SH-SY5Y (cell line): Measurements from ENCODE around the gene ADAMTS2.

Experiments
- GATA2 ChIP-seq: IDR thresholded peaks from 2 replicates; pipeline ENCODE4 v1.6.1; 2011; ENCODE audit warnings: mild to moderate bottlenecking, low read depth, low read length
- GATA3 ChIP-seq: IDR thresholded peaks from 2 replicates; pipeline ENCODE4 v1.6.1; 2011; ENCODE audit warnings: low read depth, mild to moderate bottlenecking, low read length, moderate library complexity

- TF ChIP-seq GATA3: no peak
- TF ChIP-seq GATA2: no peak
Measured at GRCh38 chr5:179169836-179170235, 175.4 kb downstream of the ADAMTS2 start.
